GM18526 (cell line): ENCODE data around the gene CASK.

ENCODE experiments used
- POLR2A ChIP-seq: IDR thresholded peaks from 3 replicates; pipeline ENCODE4 v1.6.1; 2011; ENCODE audit not compliant: insufficient read length; ENCODE audit errors: extremely low read depth

CASK gene

DNA sequence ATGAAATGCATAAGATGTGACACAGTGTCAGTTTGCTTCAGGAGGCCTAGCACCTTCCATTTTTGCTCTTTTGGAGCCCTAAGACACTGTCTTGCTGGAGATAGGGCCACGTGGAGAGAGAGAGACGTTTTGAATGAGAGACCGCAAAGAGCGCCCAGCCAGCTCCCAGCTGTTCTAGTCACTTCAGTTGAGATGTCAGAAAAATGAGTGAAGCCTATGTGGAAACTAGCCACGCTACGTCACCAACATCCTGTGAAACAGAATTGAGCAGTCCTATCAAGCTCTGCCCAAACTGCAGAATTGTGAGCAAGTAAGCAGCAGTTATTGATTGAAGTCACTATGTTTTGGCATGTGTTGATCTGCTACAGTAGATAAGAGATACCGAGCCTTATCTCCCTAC is 186.3 kb downstream of the CASK start:
- no peak for TF ChIP-seq POLR2A

DNA sequence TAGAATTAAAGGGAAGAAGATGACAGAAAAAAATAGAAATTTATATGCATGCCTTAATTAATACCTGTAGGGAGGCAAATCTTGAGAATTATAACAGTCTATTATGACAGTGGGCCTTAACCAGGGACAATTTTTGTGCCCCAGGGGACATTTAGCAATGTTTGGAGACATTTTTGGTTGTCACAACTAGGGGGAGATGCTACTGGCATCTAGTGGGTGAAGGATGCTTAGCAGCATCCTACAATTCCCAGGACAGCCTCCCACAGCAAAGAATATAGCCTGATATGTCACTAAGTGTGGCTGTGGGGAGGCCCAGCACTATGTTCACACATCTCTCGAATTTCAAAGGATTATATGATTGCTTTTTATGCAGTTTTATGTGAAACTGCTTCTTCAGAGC is 188.8 kb downstream of the CASK start:
- no peak for TF ChIP-seq POLR2A

DNA sequence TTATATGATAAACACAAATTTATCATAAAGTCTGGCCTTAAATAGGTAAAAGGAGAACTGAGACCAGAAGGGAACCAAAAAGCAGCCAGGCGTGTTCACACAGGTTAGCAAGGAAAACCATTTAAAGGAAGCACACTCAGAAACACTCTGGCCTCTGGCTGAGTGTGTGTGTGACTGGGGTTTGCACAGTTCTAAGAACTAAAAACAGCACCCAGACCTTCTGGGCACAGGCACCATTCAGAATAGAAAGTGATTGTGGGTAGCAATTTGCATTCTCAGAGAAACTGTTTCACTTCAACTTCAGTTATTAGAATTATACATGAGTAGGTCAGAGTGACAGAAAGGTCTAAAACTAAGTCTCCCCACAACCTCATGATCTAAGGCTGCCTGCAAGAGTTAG is 189.4 kb downstream of the CASK start:
- no peak for TF ChIP-seq POLR2A

DNA sequence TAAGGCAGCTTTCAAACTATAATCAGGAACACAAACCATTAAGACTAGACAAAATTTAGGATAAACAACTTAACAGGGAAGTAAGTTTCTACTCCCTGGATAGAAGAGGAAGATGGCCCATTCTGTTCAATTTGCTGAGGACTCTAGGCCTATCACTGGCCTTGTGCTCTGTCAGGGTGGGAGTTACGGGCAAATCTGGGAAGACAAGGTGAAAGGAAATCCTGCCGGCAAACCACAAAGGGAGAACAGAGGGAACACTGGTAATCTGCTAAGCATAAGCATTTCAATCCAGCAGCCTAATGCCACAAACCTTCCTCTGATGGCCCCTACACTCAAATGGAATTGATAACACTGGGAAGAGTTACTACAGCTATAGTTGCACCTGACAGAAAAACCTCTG is 191.1 kb downstream of the CASK start:
- no peak for TF ChIP-seq POLR2A

DNA sequence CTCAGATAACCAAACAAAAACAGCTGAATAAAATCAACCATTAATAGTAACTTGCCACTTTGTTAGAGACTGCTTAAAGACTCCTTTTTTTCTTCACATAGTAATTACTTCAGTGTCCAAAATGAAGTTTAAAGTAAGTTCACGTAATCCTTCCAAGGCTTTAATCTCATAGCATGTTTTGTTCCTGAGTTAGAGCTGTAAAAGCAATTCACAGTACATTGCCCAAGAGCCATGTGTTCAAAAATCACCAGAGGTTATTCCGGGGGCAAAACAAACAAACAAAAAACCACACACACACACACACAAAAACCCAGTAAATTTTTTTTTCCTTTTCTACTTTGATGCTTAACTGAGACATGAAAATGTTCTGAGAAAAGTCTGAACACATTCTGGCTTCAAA is 193.3 kb downstream of the CASK start:
- no peak for TF ChIP-seq POLR2A

DNA sequence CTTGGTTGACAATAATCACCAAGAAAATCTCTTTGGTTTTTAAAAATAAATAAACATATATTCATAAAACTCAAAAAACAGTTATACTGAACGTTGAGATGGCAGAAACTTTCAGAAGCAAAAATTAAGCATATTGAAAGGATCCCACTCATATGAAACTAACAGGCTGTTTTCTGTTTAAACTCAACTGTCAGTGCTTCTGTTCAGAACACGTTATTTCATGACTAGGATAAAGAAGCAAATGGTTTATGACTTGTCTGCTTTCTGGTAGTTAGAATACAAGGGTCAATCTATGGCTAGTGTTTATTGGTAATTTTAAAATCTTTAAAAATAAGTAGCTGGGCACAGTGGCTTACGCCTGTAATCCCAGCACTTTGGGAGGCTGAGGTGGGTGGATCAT is 195.2 kb downstream of the CASK start:
- no peak for TF ChIP-seq POLR2A

DNA sequence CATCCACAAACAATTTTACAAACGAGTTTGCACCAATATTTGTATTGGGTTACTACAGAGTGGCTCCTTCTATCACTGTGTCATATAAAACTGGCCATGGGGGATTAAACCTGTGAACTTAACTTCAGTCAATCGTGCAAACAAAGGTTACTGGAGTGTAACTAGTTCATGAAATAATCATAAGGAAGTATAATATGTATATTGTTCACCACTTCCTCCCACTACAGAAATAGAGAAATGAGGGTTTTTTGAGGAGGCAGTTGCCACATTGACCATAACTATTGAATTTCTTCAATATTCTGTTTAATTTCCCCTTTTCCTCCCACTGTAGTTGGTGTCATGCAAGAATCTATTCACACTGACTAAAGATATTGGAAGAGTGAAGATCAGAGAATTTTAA is 199.5 kb downstream of the CASK start, which contains the start of gene GPR82:
TSS of gene GPR82 (plus strand) at position 356 of the 400 bp plus-strand sequence. CDS start 2,846 bp downstream, outside the sequence.
- TF ChIP-seq POLR2A, result no peak

DNA sequence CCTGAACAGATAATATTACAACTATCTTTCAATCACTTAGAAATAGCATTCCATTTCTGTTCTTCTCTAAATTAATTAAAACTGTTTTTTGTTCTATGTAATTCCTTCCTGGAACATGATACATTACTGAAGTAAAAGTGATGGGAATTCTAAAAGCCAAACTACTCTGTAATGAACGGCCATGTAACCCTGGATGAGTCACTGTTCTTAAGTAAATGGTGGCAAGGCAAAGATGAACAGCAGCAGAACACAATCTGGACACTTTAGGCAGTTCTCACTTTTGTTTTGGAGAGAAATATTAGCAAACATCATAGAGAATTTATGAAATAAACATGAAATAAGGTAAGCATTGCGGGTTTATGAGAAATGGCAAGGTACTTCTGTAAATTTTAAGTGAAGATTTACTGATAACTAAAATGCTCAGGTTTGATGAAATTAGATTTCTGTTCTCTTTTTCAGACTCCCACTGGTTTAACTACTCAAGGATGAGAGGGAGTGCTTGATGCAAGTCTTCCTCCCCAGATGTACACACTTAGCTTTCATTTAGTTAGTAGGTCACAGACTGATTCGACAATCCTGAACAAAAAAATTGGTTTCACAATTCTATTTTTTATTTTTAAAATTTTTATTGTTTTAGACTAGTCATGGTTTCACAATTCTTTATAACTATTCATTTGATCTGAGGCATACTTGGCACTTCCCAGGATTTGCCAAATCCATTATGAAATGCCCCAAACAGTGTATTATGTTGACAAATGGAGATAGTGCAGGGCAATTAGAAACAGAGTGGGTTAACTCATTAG is 200.3 kb downstream of the CASK start:
- TF ChIP-seq POLR2A, result no peak

DNA sequence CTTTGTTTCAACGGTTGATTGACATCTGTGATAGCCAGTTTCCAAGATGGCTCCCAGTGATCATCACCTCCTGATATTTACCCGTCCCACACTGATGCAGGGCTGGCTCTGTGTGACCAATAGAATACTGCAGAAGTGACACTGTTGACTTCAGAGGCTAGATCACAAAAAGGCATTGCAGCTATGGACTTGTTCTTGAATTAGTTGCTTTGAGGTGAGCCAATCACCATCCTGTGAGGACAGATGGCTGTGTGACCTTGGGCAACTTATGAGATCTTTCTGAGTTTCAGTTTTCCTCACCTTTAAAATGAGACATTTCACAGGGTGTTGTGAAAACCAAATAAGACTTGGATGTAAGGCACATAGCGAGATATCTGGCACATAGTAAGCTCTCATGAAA is 201.1 kb downstream of the CASK start:
- no peak for TF ChIP-seq POLR2A

DNA sequence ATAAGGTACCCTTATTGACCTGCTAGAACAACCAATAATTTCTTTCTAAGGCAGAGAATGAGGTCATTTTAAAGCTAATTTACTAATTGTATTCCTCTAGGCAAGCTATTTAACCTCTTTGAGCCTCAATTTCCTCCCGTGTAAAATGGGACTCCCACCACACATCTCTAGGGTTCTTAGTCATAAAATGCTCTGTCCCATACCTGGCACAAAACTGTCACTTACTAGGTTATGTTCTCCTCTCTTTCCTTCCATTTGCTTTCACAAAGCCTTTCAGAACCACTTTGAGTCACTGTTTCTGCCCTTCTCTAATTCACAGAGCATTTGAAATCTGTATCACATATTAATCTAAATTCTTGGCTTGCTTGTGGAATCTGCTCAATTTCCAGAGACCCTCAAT is 201.8 kb downstream of the CASK start:
- no peak for TF ChIP-seq POLR2A

DNA sequence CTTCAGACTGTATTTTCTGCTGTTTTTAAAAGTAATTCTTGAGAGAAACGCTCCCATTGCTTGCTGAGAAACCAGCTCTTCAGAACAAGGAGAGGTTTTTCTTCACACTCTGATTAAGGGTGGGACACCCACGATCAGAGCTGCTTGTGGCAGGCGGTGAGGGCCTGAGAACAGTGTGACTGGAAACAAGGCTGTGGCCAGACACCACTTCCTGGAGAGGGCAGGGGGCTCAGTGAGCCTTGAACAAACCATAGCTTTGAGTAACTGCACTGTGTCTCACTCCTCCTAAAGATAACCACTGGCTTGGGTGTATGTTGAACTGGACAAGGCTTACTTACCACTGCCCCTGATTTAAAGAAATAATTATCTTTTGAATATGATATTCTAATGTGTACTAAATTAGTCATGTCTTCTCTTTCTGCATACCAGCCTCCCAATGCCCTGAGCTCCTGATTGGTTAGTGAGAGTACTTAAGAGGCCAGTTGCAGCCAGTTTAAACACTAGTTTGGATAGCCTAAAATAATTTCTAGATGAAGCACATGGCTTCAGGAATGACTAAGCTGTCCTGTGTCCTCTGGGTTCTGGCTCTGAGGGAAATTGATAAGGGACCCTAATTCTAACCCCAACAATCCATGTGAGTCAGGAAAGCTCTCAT is 203.1 kb downstream of the CASK start:
- TF ChIP-seq POLR2A, result no peak

DNA sequence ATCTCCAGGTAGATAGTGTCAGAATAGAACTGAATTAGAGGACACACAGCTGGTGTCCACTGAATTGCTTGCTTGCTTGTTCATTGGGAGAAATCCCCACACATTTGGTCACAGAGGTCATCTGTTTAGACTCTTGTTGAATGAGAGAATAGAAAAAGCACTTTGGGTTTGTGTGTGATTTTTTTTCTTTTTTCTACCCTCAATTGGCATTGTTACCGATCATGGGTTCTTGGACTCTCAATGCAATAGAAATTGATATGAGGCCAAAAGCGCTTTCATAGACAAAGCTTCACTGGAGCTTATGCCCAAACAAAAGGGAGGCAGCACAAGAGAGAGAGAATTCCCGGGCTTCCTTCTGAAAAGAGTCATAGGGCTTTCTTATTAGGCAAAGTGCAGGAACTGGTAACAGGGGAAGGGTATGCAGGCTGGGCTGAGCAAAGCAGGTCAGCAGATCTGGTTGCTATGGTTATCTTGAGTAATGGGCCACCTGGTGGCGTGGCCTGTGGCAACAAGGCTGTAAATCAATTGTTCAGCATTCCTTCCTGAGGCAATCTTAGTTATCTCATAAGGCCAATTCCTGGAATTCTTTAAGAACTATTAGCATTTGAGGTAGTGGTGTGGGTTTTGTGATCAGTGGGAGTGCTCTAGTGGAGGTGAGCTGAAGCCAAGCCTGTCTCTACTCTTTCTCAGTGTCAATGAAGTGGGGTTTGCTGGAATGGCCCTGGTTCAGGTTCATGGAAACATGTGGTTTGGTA is 204.7 kb downstream of the CASK start:
- TF ChIP-seq POLR2A, result no peak

DNA sequence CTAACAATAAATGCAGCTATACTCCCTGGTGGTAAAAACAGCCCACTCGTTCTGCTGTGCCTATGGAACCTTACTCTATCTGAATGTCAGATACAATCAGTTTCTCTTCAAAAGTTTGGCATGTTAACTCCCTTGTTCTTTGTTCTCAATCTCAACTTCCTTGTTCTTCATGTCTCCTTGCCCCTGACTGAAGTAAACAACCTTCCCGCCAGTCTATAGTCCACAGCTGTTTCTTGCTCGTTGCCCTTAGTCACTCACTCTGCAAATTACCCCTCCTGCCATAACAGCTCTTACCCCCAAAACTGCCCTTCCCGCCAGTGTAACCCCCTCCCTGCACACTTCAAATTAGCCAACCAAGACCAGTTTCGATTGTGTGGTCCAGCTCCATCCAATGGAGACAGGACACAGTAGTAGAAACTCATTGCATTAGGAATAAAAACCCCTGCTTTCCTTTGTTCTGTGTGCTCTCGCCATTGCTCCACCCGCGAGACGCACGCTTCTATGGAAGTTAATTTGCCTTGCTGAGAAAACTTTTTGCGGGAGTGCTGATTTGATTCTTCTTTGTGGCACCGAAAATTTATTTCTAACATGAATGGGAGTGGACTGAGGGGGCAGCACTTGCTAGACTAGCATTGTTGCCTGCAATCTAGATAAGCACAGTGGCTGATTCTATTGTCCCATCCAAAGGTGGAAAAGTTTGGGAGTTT is 206.4 kb downstream of the CASK start:
- TF ChIP-seq POLR2A, result no peak

DNA sequence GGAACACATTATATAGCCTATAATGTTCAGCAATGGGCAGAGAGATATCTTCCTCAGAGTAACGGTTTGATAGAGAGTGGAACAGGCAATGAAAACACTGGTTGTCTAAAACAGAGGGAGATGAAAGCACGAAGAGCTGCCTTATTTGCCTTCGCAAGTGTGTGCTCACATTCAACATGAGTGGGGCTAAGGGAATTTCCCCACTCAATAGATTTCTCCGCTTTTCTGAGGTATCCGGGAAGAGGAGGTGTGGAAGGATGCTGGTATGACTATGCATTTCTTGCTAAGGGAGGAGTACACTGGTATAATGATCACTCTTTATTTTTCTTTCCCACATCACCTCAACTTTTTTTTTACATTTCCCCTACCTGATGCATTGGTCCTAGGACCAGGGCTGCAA is 207.1 kb downstream of the CASK start:
- TF ChIP-seq POLR2A, result no peak

DNA sequence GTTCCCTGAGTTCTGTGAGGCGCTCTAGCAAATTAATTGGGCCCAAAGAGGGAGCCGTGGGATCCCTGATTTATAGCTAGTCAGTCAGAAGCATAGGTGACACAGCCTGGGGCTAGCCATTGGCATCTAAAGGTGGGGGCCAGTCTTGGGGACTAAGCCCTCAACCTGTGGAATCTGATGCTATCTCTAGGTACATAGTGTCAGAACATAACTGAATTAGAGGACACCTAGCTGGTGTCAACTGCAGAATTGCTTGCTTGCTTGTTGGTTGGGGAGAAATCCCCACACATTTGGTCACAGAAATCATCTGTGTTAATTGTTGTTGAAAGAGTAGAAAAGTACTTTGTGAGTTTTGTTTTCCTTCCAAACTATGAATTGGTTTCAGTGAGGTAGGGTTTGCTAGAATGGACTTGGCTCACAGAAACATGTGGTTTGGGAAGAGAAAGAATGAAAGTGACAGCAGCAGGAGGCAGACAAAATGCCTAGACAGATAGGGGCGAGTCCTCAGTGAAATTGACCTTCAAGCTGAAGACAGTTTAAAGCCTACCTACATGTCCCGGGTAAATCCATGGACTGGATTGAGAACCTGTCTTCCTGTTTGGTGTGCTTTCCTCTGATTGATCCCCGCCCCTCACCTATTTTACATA is 212.2 kb downstream of the CASK start:
- TF ChIP-seq POLR2A, result no peak

DNA sequence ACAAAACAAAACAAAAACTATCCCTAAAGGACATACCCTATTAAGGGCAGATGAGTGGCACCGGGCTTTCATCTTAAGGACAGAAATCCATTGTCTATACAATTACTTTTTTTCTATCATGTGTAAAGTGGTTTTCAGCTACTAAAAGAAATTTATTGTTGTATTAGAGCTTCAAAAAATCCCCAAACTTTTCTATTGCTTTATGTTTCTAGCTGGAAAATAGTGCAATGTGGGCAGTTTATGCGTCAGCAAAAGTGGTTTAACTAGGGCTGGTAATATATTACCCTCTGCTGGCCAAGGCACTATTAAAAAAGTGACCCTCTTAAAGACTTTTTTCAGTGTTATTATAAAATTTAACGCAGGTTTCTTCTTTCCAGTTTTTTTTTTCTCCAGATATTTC is 214.9 kb downstream of the CASK start:
- TF ChIP-seq POLR2A, result no peak

DNA sequence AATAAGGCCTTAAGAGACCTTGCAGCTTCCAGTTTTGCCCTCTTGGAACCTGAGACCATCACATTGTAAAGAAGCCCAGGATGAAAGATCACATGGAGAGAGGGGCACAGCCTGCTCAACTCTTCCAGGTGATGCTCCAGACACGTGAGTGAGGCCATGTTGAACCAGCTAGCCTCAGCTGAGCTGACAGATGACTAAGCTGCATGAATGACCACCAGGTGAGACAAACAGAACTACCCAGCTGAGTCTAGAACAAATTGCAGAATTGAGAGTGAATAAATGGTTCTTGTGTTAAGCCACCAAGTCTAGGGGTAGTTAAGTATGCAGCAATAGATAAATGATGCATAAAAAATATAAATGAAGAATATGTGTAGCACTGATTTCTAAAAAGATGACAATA is 216.1 kb downstream of the CASK start:
- no peak for TF ChIP-seq POLR2A
